GM10248 (cell line): ENCODE measurements around the gene SARM1.

Experiments
- CTCF ChIA-PET: fragments of 300-600 bp; sonication (Branson Sonifier 250); formaldehyde crosslinking; extraction: SDS; loops from one replicate; lab custom pipeline; 2021; ENCODE audit warnings: antibody characterized with exemption; lab: Yijun Ruan, JAX
- POLR2A ChIA-PET: fragments of 350-650 bp; sonication (Branson Sonifier 250); formaldehyde crosslinking; extraction: SDS; loops from one replicate; lab custom pipeline; 2020; ENCODE audit warnings: antibody characterized with exemption; lab: Yijun Ruan, JAX
- DNase-seq: peaks from one replicate; pipeline ENCODE4 v3.0.0; 2012; ENCODE audit errors: extremely low spot score
- TF ChIP-seq, protein P1 (sequence below): IDR thresholded peaks from 2 replicates; pipeline ENCODE4 v1.5.1; 2012; ENCODE audit warnings: mild to moderate bottlenecking, low read depth; ENCODE audit errors: extremely low read depth, missing control alignments, control extremely low read depth

The SARM1 gene

DNA sequence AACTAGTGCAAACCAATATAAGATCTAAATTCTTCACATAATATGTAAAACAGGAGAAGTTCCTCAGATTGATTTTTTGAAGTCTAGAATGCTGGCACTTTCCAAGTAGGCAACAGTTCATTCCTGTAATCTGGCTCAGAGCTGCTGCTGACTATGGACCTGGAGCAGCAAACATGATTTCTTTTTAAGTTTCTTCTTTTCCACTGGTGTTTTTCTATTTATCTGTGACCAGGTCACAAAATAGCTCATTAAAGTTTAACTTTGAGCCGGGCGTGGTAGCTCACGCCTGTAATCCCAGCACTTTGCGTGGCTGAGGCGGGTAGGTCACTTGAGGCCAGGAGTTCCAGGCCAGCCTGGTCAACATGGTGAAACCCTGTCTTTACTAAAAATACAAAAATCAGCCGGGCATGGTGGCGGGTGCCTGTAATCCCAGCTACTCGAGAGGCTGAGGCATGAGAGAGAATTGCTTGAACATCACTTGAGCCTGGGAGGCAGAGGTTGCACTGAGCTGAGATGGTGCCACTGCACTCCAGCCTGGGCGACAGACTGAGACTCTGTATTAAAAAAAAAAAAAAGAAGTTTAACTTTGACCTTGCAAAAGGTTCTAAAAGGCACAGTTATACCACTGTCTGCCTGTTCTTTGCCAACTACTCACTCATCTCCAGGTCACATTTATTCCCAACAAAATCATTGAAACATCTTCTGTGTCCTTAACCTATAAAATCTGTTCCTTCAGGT lies 72.6 kb downstream of the SARM1 start:
- DNase-seq: no peak
- POLR2A ChIA-PET: no interaction called here
- TF ChIP-seq, protein P1, sequence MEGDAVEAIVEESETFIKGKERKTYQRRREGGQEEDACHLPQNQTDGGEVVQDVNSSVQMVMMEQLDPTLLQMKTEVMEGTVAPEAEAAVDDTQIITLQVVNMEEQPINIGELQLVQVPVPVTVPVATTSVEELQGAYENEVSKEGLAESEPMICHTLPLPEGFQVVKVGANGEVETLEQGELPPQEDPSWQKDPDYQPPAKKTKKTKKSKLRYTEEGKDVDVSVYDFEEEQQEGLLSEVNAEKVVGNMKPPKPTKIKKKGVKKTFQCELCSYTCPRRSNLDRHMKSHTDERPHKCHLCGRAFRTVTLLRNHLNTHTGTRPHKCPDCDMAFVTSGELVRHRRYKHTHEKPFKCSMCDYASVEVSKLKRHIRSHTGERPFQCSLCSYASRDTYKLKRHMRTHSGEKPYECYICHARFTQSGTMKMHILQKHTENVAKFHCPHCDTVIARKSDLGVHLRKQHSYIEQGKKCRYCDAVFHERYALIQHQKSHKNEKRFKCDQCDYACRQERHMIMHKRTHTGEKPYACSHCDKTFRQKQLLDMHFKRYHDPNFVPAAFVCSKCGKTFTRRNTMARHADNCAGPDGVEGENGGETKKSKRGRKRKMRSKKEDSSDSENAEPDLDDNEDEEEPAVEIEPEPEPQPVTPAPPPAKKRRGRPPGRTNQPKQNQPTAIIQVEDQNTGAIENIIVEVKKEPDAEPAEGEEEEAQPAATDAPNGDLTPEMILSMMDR: no peak
- CTCF ChIA-PET: no interaction called here

DNA sequence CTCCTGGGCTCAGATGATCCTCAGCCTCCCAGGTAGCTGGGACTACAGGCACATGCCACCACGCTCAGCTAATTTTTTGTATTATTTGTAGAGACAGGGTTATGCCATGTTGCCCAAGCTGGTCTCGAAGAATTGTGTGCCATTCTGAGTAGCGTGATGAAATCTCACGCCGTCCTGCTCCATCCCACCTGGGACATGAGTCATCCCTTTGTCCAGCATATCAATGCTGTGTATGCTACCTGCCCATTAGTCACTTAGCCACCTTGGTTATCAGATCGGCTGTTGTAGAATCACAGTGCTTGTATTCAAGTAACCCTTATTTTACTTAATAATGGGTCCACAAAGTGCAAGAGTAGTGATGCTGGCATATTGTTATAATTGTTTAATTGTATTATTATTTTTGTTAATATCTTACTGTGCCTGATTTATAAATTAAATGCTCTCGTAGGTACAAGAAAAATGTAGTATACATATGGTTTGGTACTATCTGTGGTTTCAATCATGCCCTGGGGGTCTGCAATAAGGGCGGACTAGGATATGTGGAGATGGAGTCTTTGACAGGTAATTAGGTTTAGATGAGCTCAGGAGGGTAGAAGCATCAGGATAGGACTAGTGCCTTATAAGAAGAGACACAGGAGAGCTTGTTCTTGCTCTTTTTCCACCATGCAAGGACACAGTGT lies 75.4 kb downstream of the SARM1 start:
- ChIA-PET CTCF (interaction anchor here (0.7 to 1.1 kb wide), 5 partner anchors 17 to 101 kb away, joined by 3 read pairs; no protein-coding TSS in a partner anchor), POLR2A (no interaction called here)
- TF ChIP-seq, protein P1: no peak
- no peak for DNase-seq

- POLR2A ChIA-PET: no interaction called here
- no peak for DNase-seq
- TF ChIP-seq, protein P1: no peak
- CTCF ChIA-PET: interaction anchor here (0.7 to 1.1 kb wide), 5 partner anchors 14 to 48 kb away, joined by 3 read pairs; no protein-coding TSS in a partner anchor
Observed at GRCh38 chr17:28447396-28447760, 75.9 kb downstream of the SARM1 start.

DNA sequence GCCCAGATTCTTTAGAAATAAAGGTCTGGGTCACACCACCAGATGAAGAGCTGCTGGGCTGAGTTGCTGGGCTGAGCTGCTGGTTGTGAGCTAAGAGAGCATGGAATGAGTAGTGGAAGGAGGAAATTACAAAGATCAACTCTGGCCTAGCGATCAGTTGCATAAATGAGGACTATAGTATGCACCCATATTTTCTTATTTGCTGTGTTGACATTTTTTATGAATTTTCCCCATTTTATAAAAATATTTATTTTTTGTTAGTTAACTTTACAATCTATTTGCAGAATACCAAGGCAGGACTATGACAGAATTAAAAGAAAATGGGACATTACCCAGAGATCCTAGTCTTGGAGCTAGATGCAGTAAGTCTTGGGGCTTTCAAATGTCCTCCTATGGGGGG lies 78.4 kb downstream of the SARM1 start:
- POLR2A ChIA-PET: no interaction called here
- no peak for DNase-seq
- CTCF ChIA-PET: interaction anchor here (1.2 to 1.6 kb wide), 2 partner anchors 12 to 34 kb away, joined by 3 to 10 read pairs; no protein-coding TSS in a partner anchor
- TF ChIP-seq, protein P1: no peak
